ENCODE results near the gene MAFF.

MAFF gene

DNA sequence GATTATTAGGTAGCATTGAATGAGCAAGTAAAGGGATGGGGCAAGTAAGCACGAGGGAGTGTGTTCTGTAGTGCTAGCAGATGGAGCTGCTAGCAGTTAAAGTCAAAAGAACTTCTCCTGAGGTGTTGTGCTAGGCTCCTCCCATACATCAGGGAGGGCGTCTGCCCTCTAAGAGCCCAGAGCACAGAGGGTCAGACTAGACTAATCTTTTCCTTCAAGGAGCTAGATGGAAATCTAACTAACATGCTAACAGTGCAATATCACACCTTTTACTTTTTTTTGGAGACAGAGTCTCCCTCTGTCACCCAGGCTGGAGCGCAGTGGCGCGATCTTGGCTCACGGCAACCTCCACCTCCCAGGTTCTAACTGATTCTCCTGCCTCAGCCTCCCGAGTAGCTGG, 17.0 kb upstream of the MAFF start:
- TF ChIP-seq, protein P1, sequence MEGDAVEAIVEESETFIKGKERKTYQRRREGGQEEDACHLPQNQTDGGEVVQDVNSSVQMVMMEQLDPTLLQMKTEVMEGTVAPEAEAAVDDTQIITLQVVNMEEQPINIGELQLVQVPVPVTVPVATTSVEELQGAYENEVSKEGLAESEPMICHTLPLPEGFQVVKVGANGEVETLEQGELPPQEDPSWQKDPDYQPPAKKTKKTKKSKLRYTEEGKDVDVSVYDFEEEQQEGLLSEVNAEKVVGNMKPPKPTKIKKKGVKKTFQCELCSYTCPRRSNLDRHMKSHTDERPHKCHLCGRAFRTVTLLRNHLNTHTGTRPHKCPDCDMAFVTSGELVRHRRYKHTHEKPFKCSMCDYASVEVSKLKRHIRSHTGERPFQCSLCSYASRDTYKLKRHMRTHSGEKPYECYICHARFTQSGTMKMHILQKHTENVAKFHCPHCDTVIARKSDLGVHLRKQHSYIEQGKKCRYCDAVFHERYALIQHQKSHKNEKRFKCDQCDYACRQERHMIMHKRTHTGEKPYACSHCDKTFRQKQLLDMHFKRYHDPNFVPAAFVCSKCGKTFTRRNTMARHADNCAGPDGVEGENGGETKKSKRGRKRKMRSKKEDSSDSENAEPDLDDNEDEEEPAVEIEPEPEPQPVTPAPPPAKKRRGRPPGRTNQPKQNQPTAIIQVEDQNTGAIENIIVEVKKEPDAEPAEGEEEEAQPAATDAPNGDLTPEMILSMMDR (IDR thresholded peaks at IDR 0.05), result no peak

DNA sequence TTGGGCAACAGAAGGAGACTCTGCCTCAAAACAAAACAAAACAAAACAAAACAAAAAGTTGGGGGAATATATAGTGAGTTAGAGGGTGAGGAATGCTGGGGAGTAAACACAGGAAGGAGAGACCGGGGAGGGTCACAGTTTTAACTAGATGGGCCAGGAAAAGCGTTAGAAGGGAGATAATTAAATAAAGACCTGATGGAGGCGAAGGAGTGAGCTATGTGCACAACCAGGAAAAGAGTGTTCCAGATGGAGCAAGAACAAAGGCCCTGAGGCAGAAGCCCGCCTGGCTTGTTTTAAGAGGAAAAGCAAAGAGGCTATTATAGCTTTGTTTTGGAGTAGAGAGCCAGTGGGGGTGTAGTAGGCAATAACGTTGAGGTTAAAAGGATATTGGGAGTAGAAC, 15.4 kb upstream of the MAFF start:
- TF ChIP-seq, protein P1 (IDR thresholded peaks at IDR 0.05), result no peak

DNA sequence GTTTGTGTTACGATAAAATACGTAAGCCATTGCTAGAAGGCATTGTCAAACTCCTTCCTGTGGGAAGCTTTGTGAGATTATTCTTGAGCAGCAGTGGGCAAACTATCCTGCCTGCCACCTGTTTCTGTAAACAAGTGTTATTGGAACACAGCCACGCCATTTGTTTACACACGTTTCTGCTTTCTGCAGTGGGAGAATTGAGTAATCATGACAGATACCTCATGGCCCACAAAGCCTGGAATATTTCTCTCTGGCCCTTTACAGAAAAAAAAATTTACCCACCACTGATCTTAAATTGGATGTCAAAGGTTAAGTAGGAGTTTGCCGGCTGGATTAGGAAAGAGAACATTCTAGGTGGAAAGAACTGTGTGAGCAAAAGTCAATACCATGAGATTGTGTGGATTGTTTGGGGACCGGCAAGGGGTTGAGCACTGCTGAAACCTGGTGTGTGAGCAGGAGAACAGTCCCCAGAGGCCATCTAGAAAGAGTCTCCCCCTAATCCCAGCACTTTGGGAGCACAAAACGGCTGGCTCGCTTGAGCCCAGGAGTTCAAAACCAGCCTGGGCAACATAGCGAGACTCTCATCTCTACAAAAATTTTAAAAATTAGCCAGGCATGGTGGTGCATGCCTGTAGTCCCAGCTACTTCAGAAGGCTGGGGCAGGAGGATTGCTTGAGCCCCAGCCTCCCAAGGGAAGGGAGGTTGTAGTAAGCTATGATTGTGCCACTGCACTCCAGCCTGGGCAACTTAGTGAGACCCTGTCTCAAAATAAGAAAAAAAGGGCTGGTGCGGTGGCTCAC, 14.2 kb upstream of the MAFF start:
- TF ChIP-seq, protein P1 (IDR thresholded peaks at IDR 0.05), result no peak

DNA sequence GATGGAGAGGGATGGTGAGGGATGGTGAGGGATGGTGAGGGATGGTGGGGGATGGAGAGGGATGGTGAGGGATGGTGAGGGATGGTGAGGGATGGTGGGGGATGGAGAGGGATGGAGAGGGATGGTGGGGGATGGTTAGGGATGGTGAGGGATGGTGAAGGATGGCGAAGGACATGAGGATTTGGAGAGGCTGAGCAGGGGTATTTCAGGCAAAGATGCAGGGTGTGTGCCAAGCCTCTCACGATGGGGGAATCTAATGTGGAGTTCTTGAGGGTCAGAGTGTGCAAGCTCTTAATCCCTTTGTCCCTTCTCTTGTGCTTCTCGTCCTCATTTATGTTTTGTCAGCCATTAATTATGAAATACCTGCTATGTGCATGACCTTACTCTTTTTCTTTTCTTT, 12.7 kb upstream of the MAFF start:
- TF ChIP-seq, protein P1 (IDR thresholded peaks at IDR 0.05), result no peak

DNA sequence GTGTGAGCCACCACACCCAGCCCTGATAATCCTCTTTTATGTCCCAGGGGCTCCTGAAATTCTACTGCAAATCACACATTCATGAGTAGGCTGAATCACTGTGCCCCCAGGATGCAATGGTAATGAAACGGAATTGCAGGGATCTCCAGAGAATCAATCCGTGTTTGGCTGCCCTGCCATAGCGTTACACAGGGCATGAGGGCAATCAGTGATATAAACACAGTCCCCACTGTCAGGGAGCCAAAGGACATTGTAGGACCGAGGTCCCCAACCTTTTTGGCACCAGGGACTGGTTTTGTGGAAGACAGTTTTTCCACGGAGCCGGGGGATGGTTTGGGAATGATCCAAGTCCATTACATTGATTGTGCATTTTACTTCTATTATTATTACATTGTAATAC, 11.2 kb upstream of the MAFF start:
- TF ChIP-seq, protein P1 (IDR thresholded peaks at IDR 0.05), result no peak

DNA sequence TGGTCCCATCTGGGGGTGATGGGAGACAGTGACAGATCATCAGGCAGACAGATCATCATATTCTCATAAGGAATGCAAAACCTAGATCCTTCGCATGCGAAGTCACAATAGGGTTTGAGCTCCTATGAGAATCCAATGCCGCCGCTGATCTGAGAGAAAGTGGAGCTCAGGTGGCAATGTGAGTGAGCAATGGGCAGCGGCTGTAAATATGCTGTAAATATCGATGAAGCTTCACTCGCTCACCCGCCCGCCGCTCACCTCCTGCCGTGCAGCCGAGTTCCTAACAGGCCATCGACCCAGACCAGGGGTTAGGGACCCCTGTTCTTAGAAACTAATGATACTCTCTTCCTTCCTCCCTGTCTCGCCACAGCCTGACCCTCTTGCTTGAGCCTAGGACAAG, 10.7 kb upstream of the MAFF start:
- TF ChIP-seq, protein P1 (IDR thresholded peaks at IDR 0.05), result no peak

DNA sequence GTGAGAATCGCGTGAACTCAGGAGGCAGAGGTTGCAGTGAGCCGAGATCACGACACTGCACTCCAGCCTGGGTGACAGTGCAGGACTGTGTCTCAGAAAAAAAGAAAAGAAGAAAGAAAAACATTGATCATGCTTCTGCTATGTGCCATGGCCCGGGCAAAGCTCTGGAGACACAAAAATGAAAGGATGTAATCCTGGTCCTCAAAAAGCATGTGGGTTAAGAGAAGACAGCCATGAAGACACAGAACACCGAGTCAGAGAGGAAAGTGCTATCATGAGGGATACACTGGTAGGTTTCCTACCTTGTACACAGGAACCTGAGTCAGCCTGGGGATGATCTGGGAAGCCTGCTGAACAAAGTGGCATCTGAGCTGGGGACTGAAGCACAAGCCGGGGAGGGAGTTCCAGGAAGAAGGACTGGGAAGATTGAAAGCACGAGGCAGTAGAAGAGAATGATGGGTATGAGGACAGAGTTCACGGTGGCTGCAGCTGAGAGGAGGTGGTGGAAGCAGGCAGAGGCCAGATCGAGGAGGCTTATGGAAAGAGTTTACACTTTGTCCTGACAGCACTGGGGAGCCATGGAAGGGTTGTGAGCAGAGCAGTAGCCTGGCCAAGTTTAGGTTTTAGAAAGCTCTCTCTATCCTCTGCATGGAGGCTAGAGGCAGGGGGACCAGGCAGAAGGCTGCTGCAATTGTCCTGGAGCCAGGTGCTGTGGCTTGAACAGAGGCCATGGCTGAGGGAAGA, 9.9 kb upstream of the MAFF start:
- TF ChIP-seq, protein P1 (IDR thresholded peaks at IDR 0.05), result no peak
